ENCODE results near the gene STK39. TPM values are rescaled to one million over a fixed set of nuclear protein-coding genes. Genes with fewer than 3 reads are reported as not detected.

Gene STK39
- total RNA-seq, 1 donor from 2014 or later, result 18.5 TPM

DNA sequence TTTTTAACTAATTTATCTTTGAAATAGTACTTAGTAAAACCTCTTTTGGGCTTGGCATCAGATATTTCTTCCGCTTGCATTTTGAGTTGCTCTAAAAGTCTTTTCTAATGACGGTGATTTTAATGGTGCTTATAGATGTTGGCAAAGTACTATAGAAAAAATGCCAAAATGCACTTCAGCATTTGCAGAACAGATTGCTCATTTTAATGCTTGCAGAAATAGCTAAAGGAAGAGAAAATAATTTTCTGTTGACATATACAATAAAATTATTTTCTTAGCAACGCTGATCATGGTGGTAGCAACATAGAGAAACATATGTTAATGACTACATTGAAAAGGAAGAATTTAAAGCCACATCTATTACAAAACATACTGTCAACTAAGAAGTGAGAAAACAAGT, 170.7 kb downstream of the STK39 start:
- POLR2A ChIA-PET, result no interaction called here
- Mint-ChIP-seq H3K36me3 (ENCODE audit: low read depth) (peaks cover 32% of the 10 kb centered on the region), H3K27ac (no peak overlapping the region), H3K4me1 (peaks cover 3% of the 10 kb centered on the region), H3K27me3 (no peaks in the 10 kb centered on the region), H3K4me3 (no peak overlapping the region), H3K9me3 (peaks cover under 1% of the 10 kb centered on the region)
- no peak for ATAC-seq (ENCODE audit: low read depth)
- TF ChIP-seq CTCF (IDR thresholded peaks at IDR 0.05), result no peak
- intact Hi-C loops (cut with micrococcal nuclease), result no loop called here
- CTCF ChIA-PET, result no interaction called here
- DNase-seq, result no peak

DNA sequence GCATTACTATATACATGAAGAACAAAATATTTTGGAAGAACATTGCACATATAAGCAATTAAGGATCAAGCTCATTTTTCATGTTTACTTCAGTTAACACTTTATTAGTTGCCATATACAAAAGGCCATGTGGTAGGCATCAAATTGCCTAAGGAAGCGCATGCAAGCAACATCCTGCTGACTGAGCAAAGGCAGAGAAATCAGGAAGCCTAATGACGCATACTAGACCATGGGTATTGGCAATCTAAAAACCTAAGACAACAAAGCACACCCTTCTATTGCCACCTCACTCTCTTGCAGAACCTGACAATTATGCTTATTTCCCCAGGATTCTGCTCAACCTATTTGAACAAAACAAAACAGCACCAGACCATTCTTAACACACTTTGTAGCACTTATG, 171.9 kb downstream of the STK39 start:
- no peak for ATAC-seq (ENCODE audit: low read depth)
- intact Hi-C loops (cut with micrococcal nuclease), result no loop called here

GRCh38 chr2:168072626-168073303, 174.6 kb downstream of the STK39 start:
- Mint-ChIP-seq H3K27ac (no peak overlapping the region), H3K4me1 (no peaks in the 10 kb centered on the region), H3K9me3 (no peaks in the 10 kb centered on the region), H3K36me3 (ENCODE audit: low read depth) (peaks cover 29% of the 10 kb centered on the region), H3K27me3 (no peaks in the 10 kb centered on the region), H3K4me3 (no peak overlapping the region)
- TF ChIP-seq CTCF (IDR thresholded peaks at IDR 0.05), result no peak
- ATAC-seq (ENCODE audit: low read depth) (no peak), DNase-seq (no peak)
- POLR2A ChIA-PET, result no interaction called here
- CTCF ChIA-PET, result interaction anchor here (0.9 kb wide), 1 partner anchor 383 kb away, joined by 3 read pairs; no protein-coding TSS in a partner anchor
- intact Hi-C loops (cut with micrococcal nuclease), result no loop called here

More for the DNA sequence above, 171.9 kb downstream of the STK39 start:
- Mint-ChIP-seq H3K9me3 (no peaks in the 10 kb centered on the region), H3K4me3 (no peak overlapping the region), H3K27ac (no peak overlapping the region), H3K4me1 (no peaks in the 10 kb centered on the region), H3K27me3 (no peaks in the 10 kb centered on the region), H3K36me3 (ENCODE audit: low read depth) (peaks cover 32% of the 10 kb centered on the region)
- no peak for TF ChIP-seq CTCF (IDR thresholded peaks at IDR 0.05)
- DNase-seq, result no peak
- POLR2A ChIA-PET, result no interaction called here
- CTCF ChIA-PET, result no interaction called here

DNA sequence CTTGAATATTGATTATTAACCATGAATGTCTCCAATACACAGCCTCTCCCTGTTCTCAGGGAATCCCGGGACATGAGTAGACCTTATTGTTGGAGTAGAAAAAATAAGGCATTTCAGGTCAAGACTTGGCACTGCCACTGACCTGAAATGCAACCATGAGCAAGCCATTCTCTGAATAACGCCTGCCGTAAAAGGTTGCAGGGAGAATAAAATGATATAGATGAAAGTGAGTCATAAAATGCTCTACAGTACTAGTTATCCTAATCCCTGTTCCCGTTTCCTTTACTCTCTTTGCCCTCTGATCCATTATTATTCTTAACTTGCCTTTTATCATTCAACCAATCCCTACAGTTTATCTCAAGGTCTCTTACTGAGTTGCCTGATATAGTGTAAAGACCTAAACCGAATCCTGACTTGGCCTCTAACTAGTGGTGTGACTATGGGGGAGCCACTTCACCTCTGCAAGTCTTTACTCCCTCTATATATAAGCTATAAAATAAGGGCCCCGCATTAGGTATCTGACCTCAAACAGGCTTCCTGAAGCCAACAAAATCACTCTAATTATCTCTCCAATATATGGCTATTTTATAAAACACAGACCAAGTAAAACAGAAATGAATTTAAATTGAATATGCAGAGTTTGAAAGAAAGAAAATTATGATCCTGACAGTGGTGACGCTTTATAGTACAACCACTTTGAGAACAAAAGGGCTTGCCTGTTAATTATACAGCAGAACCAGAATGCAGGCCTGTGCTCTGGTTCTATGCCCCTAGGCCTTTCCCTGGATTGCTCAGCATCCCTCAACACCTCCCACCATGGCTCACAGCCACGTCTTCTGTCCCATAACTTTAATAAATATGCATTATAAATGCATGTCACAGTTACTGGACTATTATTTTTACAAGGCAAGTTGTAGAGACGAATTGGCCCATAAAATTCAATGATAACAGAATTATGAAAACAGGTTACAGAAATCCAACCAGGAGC, 183.1 kb downstream of the STK39 start:
- Mint-ChIP-seq H3K27ac (no peak overlapping the region), H3K27me3 (no peaks in the 10 kb centered on the region), H3K4me3 (no peak overlapping the region), H3K36me3 (ENCODE audit: low read depth) (peaks cover 30% of the 10 kb centered on the region), H3K9me3 (no peaks in the 10 kb centered on the region), H3K4me1 (no peaks in the 10 kb centered on the region)
- ChIA-PET POLR2A (no interaction called here), CTCF (no interaction called here)
- intact Hi-C loops (cut with micrococcal nuclease), result no loop called here
- ATAC-seq (ENCODE audit: low read depth) (no peak), DNase-seq (no peak)
- TF ChIP-seq CTCF (IDR thresholded peaks at IDR 0.05), result no peak

- Mint-ChIP-seq H3K36me3 (ENCODE audit: low read depth) (peaks cover 31% of the 10 kb centered on the region), H3K4me3 (no peak overlapping the region), H3K27me3 (no peaks in the 10 kb centered on the region), H3K9me3 (no peaks in the 10 kb centered on the region), H3K4me1 (no peaks in the 10 kb centered on the region), H3K27ac (no peak overlapping the region)
- CTCF ChIA-PET, result no interaction called here
- DNase-seq (no peak), ATAC-seq (ENCODE audit: low read depth) (no peak)
- POLR2A ChIA-PET, result no interaction called here
- no peak for TF ChIP-seq CTCF (IDR thresholded peaks at IDR 0.05)
- intact Hi-C loops (cut with micrococcal nuclease), result no loop called here
Measured at GRCh38 chr2:168062936-168063335, 184.5 kb downstream of the STK39 start.

Data from activated B cell treated with CpG ODN at 0.5 μM for 24 hours (primary cell).